ENCODE data around the gene ACOXL. TPM values are rescaled to one million over a fixed set of nuclear protein-coding genes. Genes with fewer than 3 reads are reported as not detected.

Gene ACOXL
- total and polyA plus RNA-seq, 9 of the 15 experiments (the other 6 are each of a cell fraction or from before 2014, with no cell fraction given): 0.31 to 0.56 TPM; not detected in 7

DNA sequence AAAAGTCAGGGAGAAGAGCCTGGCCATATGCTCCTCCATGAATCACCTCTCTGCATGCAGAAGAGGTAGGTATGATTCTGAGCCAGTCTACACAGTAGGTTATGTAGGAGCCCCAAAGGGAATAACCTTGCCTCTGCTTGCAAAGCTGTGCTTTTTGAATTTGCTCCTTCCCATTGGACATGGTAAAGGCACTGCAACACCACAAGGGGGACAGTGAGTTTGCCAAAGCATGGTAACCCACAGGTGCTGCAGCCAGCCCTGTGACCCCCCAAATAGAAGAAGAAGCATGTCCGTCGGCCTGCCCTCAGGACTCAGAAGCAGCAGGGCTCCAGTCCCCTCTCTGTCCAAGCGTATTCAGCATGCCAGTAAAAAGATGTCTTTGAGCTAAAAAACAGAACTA lies 337.3 kb downstream of the ACOXL start (continued):
- no peak for TF ChIP-seq NFYB (IDR thresholded peaks at IDR 0.05; ENCODE audit: extremely low read depth, insufficient read length)
- no peak for TF ChIP-seq KHSRP (IDR thresholded peaks at IDR 0.05)

- no TSS peak for BruUV-seq (replicated peaks)
- ChIA-PET CTCF (ENCODE audit: low intra/inter-chr PET ratio) (no interaction called here), POLR2A (interaction anchor here (0.8 to 1.2 kb wide), 3 partner anchors 12 to 641 kb away, joined by 3 to 4 read pairs (median 3); no protein-coding TSS in a partner anchor)
- H3K4me3 ChIP-seq: no peak overlapping the region
- H3K4me1 ChIP-seq (replicated peaks in 1 of 2; ENCODE audit: control insufficient read depth in 2 of 2, insufficient read depth in 2 of 2, low read length in 2 of 2): no peaks in the 10 kb centered on the region
- intact Hi-C loops (cut with micrococcal nuclease): no loop called here
- H3K4me2 ChIP-seq (ENCODE audit: insufficient read depth, low read length): no peak overlapping the region
- DNase-seq (ENCODE audit: extremely low read depth in 1 of 4, low spot score in 3 of 4) (no peak), ATAC-seq (no peak), FAIRE-seq (no peak)
- no peaks in the 10 kb centered on the region for H3K79me2 ChIP-seq (ENCODE audit: control insufficient read depth, insufficient read depth, low read length)
- H2AFZ ChIP-seq (ENCODE audit: low read depth, low read length): no peak overlapping the region
- 0% methylated on average over 5 of the region's 5 CpGs for WGBS (ENCODE audit: insufficient coverage, low coverage, missing lambda C conversion rate)
- H3K27me3 ChIP-seq (ENCODE audit: control insufficient read depth in 2 of 2, insufficient read depth in 2 of 2, low read length in 2 of 2): peaks cover 4 to 5% of the 10 kb centered on the region in 2 experiments; a peak in 3 of 5 replicates
- no peaks in the 10 kb centered on the region for H3K36me3 ChIP-seq (ENCODE audit: control insufficient read depth, insufficient read depth, low read length)
- H3K27ac ChIP-seq (ENCODE audit: extremely low read depth, low read depth, low read length): no peak overlapping the region
- H4K20me1 ChIP-seq (replicated peaks; ENCODE audit: control insufficient read depth, insufficient read depth, low read length): no peaks in the 10 kb centered on the region
- H3K9ac ChIP-seq (ENCODE audit: insufficient read depth in 1 of 2, low read depth in 2 of 2, low read length in 2 of 2): no peak overlapping the region
- no peaks in the 10 kb centered on the region for H3K9me1 ChIP-seq (ENCODE audit: control insufficient read depth, insufficient read depth, low read length)
- TF ChIP-seq FOXJ2 (tag; IDR thresholded peaks at IDR 0.05) (no peak), CC2D1A (IDR thresholded peaks at IDR 0.05) (no peak), CREBBP (IDR thresholded peaks at IDR 0.05; ENCODE audit: low read depth, low read length) (no peak), NUFIP1 (IDR thresholded peaks at IDR 0.05; ENCODE audit: partially characterized antibody) (no peak), CREB5 (CRISPR knock-in tag; IDR thresholded peaks at IDR 0.05) (no peak), MBD1 (CRISPR knock-in tag; IDR thresholded peaks at IDR 0.05) (no peak), ZNF41 (CRISPR knock-in tag; conservative IDR thresholded peaks at IDR 0.05) (no peak), NCOA4 (IDR thresholded peaks at IDR 0.05; ENCODE audit: partially characterized antibody) (no peak), SMARCB1 (IDR thresholded peaks at IDR 0.05; ENCODE audit: insufficient read length, low read depth) (no peak)
- TF ChIP-seq, protein P1, sequence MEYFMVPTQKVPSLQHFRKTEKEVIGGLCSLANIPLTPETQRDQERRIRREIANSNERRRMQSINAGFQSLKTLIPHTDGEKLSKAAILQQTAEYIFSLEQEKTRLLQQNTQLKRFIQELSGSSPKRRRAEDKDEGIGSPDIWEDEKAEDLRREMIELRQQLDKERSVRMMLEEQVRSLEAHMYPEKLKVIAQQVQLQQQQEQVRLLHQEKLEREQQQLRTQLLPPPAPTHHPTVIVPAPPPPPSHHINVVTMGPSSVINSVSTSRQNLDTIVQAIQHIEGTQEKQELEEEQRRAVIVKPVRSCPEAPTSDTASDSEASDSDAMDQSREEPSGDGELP (CRISPR knock-in tag; IDR thresholded peaks at IDR 0.05; ENCODE audit: borderline replicate concordance): no peak
- TF ChIP-seq, protein P2, sequence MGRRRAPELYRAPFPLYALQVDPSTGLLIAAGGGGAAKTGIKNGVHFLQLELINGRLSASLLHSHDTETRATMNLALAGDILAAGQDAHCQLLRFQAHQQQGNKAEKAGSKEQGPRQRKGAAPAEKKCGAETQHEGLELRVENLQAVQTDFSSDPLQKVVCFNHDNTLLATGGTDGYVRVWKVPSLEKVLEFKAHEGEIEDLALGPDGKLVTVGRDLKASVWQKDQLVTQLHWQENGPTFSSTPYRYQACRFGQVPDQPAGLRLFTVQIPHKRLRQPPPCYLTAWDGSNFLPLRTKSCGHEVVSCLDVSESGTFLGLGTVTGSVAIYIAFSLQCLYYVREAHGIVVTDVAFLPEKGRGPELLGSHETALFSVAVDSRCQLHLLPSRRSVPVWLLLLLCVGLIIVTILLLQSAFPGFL (CRISPR knock-in tag; IDR thresholded peaks at IDR 0.05): no peak
- no peaks in the 10 kb centered on the region for H3K9me3 ChIP-seq (replicated peaks; ENCODE audit: control insufficient read depth, insufficient read depth, low read depth, low read length)
- in situ Hi-C loops (cut with MboI): no loop called here
Measured at GRCh38 chr2:111071600-111072171, 339.3 kb downstream of the ACOXL start.

Measured in K562 (cell line).